CD14-positive monocyte (primary cell): ENCODE measurements around the gene QKI. TPM values are rescaled to one million over a fixed set of nuclear protein-coding genes. Genes with fewer than 3 reads are reported as not detected.

Source experiments
- DNase-seq, 3 donors: peaks; one replicate each; pipeline ENCODE4 v3.0.0-alpha.2; 2011 to 2022
- H2AFZ ChIP-seq: 2 replicates; pipeline ENCODE4 v1.6.0; 2012; ENCODE audit warnings: mild to moderate bottlenecking, low read depth, low read length, inconsistent platforms; ENCODE audit not compliant: insufficient read depth, poor library complexity, severe bottlenecking
- H3K27ac ChIP-seq, 2 donors: 1 replicate in 1 of 2; 2 replicates in 1 of 2; pipeline ENCODE4 v1.5.1; 2012 to 2013; ENCODE audit warnings: low read length in 2 of 2, control low read depth in 1 of 2, inconsistent platforms in 1 of 2, low read depth in 1 of 2, mild to moderate bottlenecking in 1 of 2
- H3K27me3 ChIP-seq, 2 donors: one replicate each; pipeline versions ENCODE4 v1.6.0 to v1.6.1; 2011 to 2013; ENCODE audit warnings: low read length in 2 of 2; ENCODE audit not compliant: control insufficient read depth in 2 of 2, insufficient read depth in 2 of 2
- H3K36me3 ChIP-seq, 2 donors: replicated peaks in 1 of 2; 1 replicate in 1 of 2; 2 replicates in 1 of 2; pipeline versions ENCODE4 v1.5.1 to v1.6.1; 2012 to 2013; ENCODE audit warnings: low read length in 2 of 2, control low read depth in 1 of 2, inconsistent platforms in 1 of 2, mild to moderate bottlenecking in 1 of 2; ENCODE audit not compliant: insufficient read depth in 2 of 2, control insufficient read depth in 1 of 2
- H3K4me1 ChIP-seq, 2 donors: 1 replicate in 1 of 2; 2 replicates in 1 of 2; pipeline versions ENCODE4 v1.5.1 to v1.6.1; 2012 to 2013; ENCODE audit warnings: low read length in 2 of 2, control low read depth in 1 of 2, inconsistent platforms in 1 of 2, mild to moderate bottlenecking in 1 of 2, moderate library complexity in 1 of 2; ENCODE audit not compliant: insufficient read depth in 2 of 2, control insufficient read depth in 1 of 2
- H3K4me2 ChIP-seq: replicated peaks from 2 replicates; pipeline ENCODE3; 2012; ENCODE audit warnings: low read length, moderate library complexity, mild to moderate bottlenecking; ENCODE audit not compliant: poor library complexity, severe bottlenecking; ENCODE audit errors: extremely low read depth
- H3K4me3 ChIP-seq, 3 experiments: fragments of 200-600 bp in 1 of 3; sonication (generic) in 1 of 3; replicated peaks in 1 of 3; 1 replicate in 2 of 3; 2 replicates in 1 of 3; pipeline ENCODE4 v1.5.1; 2011 to 2013; ENCODE audit warnings: low read length in 3 of 3, mild to moderate bottlenecking in 3 of 3, control low read depth in 2 of 3, low read depth in 2 of 3, inconsistent platforms in 1 of 3, moderate library complexity in 1 of 3
- H3K79me2 ChIP-seq: 2 replicates; pipeline ENCODE4 v1.6.0; 2012; ENCODE audit warnings: mild to moderate bottlenecking, control low read depth, inconsistent platforms, low read length, moderate library complexity; ENCODE audit not compliant: insufficient read depth
- H3K9ac ChIP-seq: 2 replicates; pipeline ENCODE4 v1.6.0; 2017; ENCODE audit warnings: low read length, mild to moderate bottlenecking; ENCODE audit not compliant: insufficient read depth, poor library complexity, severe bottlenecking
- H3K9me3 ChIP-seq, 2 donors: replicated peaks in 1 of 2; 1 replicate in 1 of 2; 2 replicates in 1 of 2; pipeline versions ENCODE4 v1.5.1 to v1.6.1; 2012 to 2013; ENCODE audit warnings: low read length in 2 of 2, control low read depth in 1 of 2; ENCODE audit not compliant: control insufficient read depth in 1 of 2, insufficient read depth in 1 of 2
- H4K20me1 ChIP-seq: 2 replicates; pipeline ENCODE4 v1.6.0; 2012; ENCODE audit warnings: mild to moderate bottlenecking, low read length, control low read depth, moderate library complexity; ENCODE audit not compliant: insufficient read depth
- H3K27ac Mint-ChIP-seq, 7 donors: one replicate each; pipeline ENCODE4 v1.8.0; 2020; ENCODE audit warnings: mild to moderate bottlenecking in 7 of 7, mixed read lengths in 7 of 7, moderate library complexity in 6 of 7, inconsistent platforms in 2 of 7
- H3K27me3 Mint-ChIP-seq, 3 donors: one replicate each; pipeline ENCODE4 v1.8.0; 2021 to 2022; ENCODE audit warnings: low read depth in 3 of 3, mild to moderate bottlenecking in 3 of 3, mixed read lengths in 3 of 3, moderate library complexity in 3 of 3, inconsistent platforms in 1 of 3
- H3K36me3 Mint-ChIP-seq, 2 donors: one replicate each; pipeline ENCODE4 v1.8.0; 2020; ENCODE audit warnings: mixed read lengths in 2 of 2, inconsistent platforms in 1 of 2, mild to moderate bottlenecking in 1 of 2
- H3K4me1 Mint-ChIP-seq: one replicate; pipeline ENCODE4 v1.8.0; 2020; ENCODE audit warnings: mild to moderate bottlenecking, mixed read lengths
- H3K4me3 Mint-ChIP-seq, 2 donors: one replicate each; pipeline ENCODE4 v1.8.0; 2020; ENCODE audit warnings: mild to moderate bottlenecking in 2 of 2, mixed read lengths in 2 of 2, moderate library complexity in 1 of 2
- H3K9me3 Mint-ChIP-seq, 7 donors: one replicate each; pipeline ENCODE4 v1.8.0; 2020 to 2022; ENCODE audit warnings: mixed read lengths in 7 of 7, mild to moderate bottlenecking in 6 of 7, moderate library complexity in 6 of 7, inconsistent platforms in 2 of 7
- CTCF ChIP-seq: fragments of 200-600 bp; IDR thresholded peaks from one replicate; pipeline ENCODE4 v1.8.0; 2022; ENCODE audit warnings: antibody characterized with exemption, mild to moderate bottlenecking
- WGBS: methylation state at CpG from one replicate; pipeline ENCODE4 v1.1.5; 2013; ENCODE audit warnings: missing lambda C conversion rate; ENCODE audit not compliant: insufficient coverage; 5-methylcytosine and 5-hydroxymethylcytosine counted together
- intact Hi-C, 2 donors: fragments of 100-400 bp; cut with micrococcal nuclease; formaldehyde crosslinking; loops; one replicate each; pipeline versions ENCODE4 v1.15.0 to v1.15.1; 2023
- polyA plus RNA-seq, 3 donors: library from polyadenylated mRNA; depleted of rRNA in 1 of 3; unstranded in 2 of 3; stranded (reverse) in 1 of 3; fragments of 300-500 nt in 2 of 3; fragments of >200 nt in 1 of 3; fragmentation: Illumina TruSeq in 2 of 3; gene quantifications; 1 replicate in 2 of 3; 2 replicates in 1 of 3; pipeline ENCODE4 v1.2.3, GENCODE V29; 2012 to 2021

Gene QKI
- polyA plus RNA-seq, 3 donors: 24.3 to 154 (median 71.8) TPM

DNA sequence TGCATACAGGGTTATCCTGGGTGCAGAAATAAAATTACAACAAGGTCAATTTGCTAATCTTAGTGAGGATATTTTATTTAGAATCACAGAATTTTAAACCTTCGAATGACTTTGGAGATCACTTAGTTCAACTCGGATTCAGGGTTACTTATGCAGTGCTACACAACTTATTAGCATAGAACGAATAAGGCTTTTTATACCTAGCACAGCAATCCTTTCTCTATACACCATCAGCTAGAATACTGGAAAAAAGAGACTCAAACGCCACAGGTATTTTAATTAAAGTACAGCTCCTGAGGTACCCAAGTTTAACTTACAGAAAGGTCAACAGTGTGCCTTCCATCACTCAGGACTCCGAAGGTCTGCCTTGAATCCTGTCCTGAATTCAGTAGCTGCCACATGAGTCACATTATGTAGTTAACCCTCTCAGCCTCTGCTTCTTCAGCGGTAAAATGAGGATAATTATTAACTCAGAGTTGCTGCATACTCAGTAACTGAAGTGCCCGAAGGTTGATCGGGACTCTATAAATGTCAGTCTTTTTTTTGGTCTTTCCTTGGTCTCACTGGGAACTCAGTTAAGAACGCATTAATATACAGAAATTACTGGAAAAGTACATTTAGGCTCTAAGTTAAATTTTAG lies 6.0 kb upstream of the QKI start:
- Mint-ChIP-seq H3K27ac (no peak overlapping the region), H3K36me3 (peaks cover 4 to 8% of the 10 kb centered on the region in 2 donors), H3K9me3 (peaks cover 0 to 3% (median 0%) of the 10 kb centered on the region in 7 donors), H3K4me3 (no peak overlapping the region), H3K4me1 (peaks cover 56% of the 10 kb centered on the region), H3K27me3 (peaks cover 0 to 2% (median 0%) of the 10 kb centered on the region in 3 donors)
- Histone ChIP-seq H3K27me3 (no peaks in the 10 kb centered on the region), H3K9ac (no peak overlapping the region), H4K20me1 (no peaks in the 10 kb centered on the region), H3K36me3 (no peaks in the 10 kb centered on the region), H3K4me1 (peaks cover 55 to 59% of the 10 kb centered on the region in 2 donors), H3K27ac (no peak overlapping the region), H3K9me3 (no peaks in the 10 kb centered on the region), H2AFZ (no peak overlapping the region), H3K79me2 (peaks cover 28% of the 10 kb centered on the region), H3K4me2 (no peak overlapping the region), H3K4me3 (no peak overlapping the region)
- no peak for DNase-seq
- intact Hi-C loops: loop anchor here in 1 of 2 donors (5.0 kb wide), 1 partner anchor 56 kb away; no protein-coding TSS in a partner anchor
- WGBS: 100% methylated on average over 2 of the region's 9 CpGs
- TF ChIP-seq CTCF: no peak

DNA sequence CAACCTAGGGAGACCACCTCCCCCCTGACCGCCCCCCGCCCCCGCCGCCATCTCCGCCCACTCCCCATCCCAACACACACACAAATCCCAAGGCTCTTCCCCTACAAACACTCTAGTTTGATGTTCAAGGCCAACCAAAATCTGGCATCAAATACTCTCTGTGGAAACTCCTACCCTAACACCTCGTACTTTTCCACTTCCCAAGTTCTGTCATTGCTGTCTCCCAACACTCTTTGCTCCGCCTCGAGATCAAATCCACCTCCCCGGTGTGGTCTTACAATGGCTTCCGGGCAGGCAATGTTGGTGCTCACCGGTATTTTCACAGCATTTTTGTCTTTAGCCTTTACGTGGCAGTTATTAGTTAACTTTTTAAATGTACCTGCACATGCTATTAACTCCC lies 4.8 kb upstream of the QKI start:
- Mint-ChIP-seq H3K27me3 (peaks cover 0 to 2% (median 0%) of the 10 kb centered on the region in 3 donors), H3K4me1 (peaks cover 44% of the 10 kb centered on the region), H3K4me3 (no peak overlapping the region), H3K27ac (peak overlapping the region in 1 of 7 donors; percentile 80), H3K36me3 (peaks cover 4 to 7% of the 10 kb centered on the region in 2 donors), H3K9me3 (peaks cover 0 to 3% (median 0%) of the 10 kb centered on the region in 7 donors)
- DNase-seq: no peak
- WGBS: 90% methylated on average over 4 of the region's 12 CpGs
- Histone ChIP-seq H3K27me3 (no peaks in the 10 kb centered on the region), H3K4me3 (no peak overlapping the region), H3K79me2 (peaks cover 24% of the 10 kb centered on the region), H4K20me1 (no peaks in the 10 kb centered on the region), H3K36me3 (no peaks in the 10 kb centered on the region), H3K27ac (no peak overlapping the region), H3K9ac (no peak overlapping the region), H3K9me3 (no peaks in the 10 kb centered on the region), H2AFZ (no peak overlapping the region), H3K4me2 (no peak overlapping the region), H3K4me1 (peaks cover 42 to 47% of the 10 kb centered on the region in 2 donors)
- no peak for TF ChIP-seq CTCF
- intact Hi-C loops: loop anchor here (5.0 kb wide), 2 partner anchors 52 to 57 kb away; no protein-coding TSS in a partner anchor
